HuH-7.5 (cell line): Measurements from ENCODE around the gene PCDHGC4.

Experiments used
- DNase-seq: peaks from one replicate; pipeline ENCODE4 v3.0.0; 2011; ENCODE audit warnings: low spot score

PCDHGC4 gene

DNA sequence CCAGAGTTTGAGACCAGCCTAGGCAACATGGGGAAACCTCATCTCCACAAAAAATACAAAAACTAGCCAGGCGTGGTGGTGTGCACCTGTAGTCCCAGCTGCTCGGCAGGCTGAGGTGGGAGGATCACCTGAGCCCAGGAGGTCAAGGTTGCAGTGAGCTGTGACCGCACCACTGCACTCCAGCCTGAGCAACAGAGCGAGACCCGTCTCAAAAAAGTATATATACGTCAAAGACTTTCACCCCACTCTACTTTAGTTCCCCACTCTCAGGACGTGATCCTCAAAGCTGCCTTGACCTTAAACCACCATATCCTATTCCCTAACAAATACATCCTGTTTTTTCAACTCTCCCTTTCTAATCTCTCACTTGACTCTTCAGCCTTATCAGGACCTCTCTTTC, 45.0 kb downstream of the PCDHGC4 start:
- no peak for DNase-seq

- DNase-seq, result no peak
Measured at GRCh38 chr5:141532726-141533125, 47.9 kb downstream of the PCDHGC4 start.

GRCh38 chr5:141533897-141534296, 49.1 kb downstream of the PCDHGC4 start:
- no peak for DNase-seq

GRCh38 chr5:141534492-141535213, 49.8 kb downstream of the PCDHGC4 start:
- no peak for DNase-seq
